Fibroblast of gingiva (primary cell): ENCODE results near the gene EIF5AL1.
"Not testable (repeated sequence)": the region's sequence is repeated elsewhere in the genome, so short reads cannot be mapped to it uniquely, and the experiment has no call there.

Experiments used
- DNase-seq: peaks from one replicate; pipeline ENCODE4 v3.0.0-alpha.2; 2011; ENCODE audit warnings: low read depth

The EIF5AL1 gene

GRCh38 chr10:79509934-79510508 is 2.3 kb upstream of the EIF5AL1 start:
- not testable (repeated sequence) for DNase-seq

- DNase-seq, result peak; percentile 24
Observed at GRCh38 chr10:79516532-79517205, 4.3 kb downstream of the EIF5AL1 start.

- DNase-seq, result not testable (repeated sequence)
Observed at GRCh38 chr10:79517567-79517966, 5.2 kb downstream of the EIF5AL1 start.

GRCh38 chr10:79521751-79522150 is 9.4 kb downstream of the EIF5AL1 start:
- DNase-seq, result not testable (repeated sequence)

GRCh38 chr10:79522464-79522863 is 10.1 kb downstream of the EIF5AL1 start:
- DNase-seq, result not testable (repeated sequence)

DNA sequence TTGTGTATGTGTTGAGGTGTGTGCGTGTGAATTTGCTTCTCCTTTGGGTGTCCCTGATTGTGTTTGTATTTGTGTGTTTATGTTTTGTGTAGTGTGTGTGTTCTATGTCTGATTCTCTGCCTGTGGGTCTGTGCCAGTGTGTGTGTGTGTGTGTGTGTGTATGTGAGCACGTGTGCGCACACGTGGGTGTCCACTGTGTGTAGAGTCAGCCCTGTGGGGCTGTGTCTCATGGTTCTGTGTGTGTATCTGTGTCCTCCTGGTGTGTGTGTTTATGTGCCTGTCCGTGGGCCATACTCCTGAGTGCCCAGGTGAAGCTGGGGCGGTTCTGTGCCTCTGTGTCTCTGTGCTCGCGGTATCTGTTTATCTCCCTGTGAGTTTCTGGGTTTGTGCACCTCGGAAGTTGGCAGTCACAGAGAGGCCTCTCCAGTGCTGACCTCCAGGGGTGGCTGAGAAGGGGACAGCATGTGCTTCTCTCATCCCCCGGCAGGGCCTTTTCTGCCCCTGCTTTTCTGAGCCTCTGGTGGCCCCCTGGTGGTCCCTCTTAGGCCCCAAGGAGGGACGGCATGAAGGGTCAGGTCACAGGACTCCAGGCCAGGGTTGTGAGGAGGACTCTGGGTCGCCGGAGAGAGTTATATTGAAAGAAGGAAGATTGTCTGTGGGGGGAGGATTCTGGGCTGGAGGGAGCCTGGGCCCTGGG is 11.0 kb downstream of the EIF5AL1 start:
- not testable (repeated sequence) for DNase-seq

GRCh38 chr10:79525049-79525710 is 12.8 kb downstream of the EIF5AL1 start:
- not testable (repeated sequence) for DNase-seq

- DNase-seq, result not testable (repeated sequence)
Observed at GRCh38 chr10:79528261-79528660, 15.9 kb downstream of the EIF5AL1 start.

DNA sequence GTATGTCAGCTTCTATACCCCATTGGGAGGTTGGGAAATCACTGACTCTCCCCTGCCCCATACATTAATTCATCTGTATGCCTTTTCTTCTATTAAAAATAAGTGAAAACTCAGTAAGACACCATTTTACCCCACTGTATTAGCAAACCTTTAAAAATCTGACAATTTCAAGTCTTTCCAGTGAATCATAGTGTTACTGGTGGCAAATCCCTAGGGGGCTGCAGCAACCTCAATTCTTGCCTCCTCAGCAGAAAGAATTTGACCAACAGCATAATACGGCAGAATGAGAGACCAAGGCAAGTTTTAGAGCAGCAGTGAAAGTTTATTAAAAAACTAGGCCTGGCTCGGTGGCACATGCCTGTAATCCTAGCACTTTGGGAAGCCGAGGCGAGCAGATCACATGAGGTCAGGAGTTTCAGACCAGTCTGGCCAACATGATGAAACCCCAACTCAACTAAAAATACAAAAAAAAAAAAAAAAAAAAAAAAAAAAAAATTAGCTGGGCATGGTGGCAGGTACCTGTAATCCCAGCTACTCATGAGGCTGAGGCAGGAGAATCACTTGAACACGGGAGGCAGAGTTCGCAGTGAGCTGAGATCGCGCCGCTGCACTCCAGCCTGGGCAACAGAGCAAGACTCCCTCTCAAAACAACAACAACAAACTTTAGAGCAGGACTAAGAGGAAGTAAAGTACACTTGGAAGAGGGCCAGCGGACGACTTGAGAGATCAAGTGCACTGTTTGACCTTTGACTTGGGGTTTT is 21.0 kb downstream of the EIF5AL1 start:
- peak; percentile 32 for DNase-seq

DNA sequence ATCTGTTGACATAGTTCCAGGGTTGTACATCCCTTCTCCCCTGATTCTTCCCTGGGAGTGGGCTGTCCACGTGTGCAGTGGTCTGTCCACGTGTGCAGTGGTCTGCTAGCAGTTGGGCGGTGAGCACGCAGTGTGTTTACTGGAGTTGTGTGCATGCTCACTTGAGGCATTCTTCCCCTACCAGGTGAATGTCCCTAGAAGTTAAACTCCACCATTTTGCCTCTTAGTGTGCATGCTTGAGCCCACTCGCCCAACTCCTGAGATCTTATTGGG is 21.5 kb downstream of the EIF5AL1 start:
- DNase-seq, result not testable (repeated sequence)

GRCh38 chr10:79538311-79538710 is 26.0 kb downstream of the EIF5AL1 start:
- DNase-seq, result not testable (repeated sequence)

DNA sequence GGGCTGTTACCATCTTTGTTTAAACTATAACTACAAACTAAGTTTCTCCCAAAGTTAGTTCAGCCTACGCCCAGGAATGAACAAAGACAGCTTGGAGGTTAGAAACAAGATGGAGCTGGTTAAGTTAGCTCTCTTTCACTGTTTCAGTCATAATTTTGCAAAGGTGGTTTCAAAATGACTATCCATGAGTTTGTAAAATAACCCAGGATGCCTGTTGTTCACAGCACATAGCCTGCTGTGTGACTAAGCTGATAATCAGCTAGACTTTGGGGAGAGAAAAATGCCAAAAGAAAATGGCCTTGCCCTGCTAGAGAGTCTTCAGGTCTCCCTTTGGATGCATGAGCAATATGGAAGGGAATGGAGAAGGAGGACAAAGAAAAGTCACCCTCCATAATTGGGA is 28.6 kb downstream of the EIF5AL1 start:
- not testable (repeated sequence) for DNase-seq

DNA sequence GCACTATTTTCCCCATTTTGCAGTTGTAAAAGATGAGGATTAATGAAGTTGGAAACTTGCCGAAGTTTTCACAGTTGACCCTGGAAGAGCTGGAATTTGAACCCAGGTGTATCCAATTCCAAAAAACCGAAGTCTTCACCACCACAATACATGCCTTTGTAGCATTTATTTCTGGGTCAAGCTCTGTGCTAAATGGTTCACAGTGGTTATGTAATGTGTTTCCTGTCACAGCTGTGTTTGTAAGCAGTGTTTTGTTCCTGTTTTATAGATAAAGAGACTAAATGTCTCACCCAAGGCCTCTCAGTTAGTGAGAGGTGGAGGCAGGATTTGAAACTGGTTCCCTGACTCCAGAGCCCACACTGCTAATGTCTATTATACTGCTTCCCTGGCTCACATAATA is 30.3 kb downstream of the EIF5AL1 start:
- no peak for DNase-seq

DNA sequence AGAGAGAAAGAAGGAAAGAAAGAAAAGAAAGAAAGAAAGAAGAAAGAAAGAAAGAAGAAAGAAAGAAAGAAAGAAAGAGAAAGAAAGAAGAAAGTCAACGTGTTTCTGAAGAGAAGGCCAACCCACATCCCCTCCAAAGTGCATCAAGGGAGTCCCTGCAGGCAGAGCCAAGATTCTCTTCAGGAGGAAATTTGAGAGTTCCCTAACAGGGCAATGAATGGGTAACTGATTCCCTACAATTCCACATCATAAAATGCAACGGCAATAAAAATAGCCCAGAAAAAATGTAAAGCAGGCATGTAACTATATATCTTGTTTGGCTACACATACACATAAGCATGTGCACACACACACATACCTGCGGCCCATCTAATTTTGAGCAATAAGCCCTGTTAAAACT is 32.1 kb downstream of the EIF5AL1 start:
- DNase-seq, result not testable (repeated sequence)

DNA sequence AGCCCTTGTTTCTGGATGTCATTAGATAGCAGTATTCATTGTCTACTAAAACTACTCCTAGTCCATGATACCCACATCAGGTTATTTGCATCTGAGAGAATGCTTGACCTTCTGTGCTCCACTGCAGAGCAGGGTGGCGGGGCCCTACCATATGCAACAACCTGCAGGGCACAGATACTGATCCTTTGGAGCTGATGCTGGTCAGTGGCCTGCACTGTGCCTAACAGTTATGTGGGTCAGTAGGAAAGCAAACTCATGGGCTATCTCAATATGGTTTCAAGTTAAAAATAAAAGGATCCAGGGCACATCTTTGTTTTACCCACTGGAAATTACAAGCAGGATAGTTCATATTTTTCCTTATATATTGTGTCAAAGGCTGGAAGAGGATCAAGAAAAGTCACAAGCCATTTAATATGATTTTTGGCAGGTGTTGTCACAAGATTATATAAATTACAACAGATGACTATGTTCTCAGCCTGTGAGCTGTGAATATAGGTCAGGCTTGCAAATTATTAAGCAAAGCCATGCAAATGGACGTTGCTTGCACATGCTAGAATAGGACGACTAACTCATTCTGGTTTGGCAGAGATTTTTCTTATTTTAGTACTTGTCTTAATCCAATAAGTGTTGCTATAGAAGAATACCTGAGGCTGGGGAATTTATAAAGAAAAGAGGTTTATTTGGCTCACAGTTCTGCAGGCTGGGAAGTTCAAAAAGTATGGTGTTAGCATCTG is 32.8 kb downstream of the EIF5AL1 start:
- DNase-seq, result not testable (repeated sequence)

GRCh38 chr10:79547128-79547527 is 34.8 kb downstream of the EIF5AL1 start:
- not testable (repeated sequence) for DNase-seq

GRCh38 chr10:79547973-79548372 is 35.6 kb downstream of the EIF5AL1 start:
- no peak for DNase-seq

GRCh38 chr10:79552143-79552542 is 39.8 kb downstream of the EIF5AL1 start:
- DNase-seq, result no peak

- no peak for DNase-seq
Observed at GRCh38 chr10:79555354-79556309, 43.3 kb downstream of the EIF5AL1 start.

DNA sequence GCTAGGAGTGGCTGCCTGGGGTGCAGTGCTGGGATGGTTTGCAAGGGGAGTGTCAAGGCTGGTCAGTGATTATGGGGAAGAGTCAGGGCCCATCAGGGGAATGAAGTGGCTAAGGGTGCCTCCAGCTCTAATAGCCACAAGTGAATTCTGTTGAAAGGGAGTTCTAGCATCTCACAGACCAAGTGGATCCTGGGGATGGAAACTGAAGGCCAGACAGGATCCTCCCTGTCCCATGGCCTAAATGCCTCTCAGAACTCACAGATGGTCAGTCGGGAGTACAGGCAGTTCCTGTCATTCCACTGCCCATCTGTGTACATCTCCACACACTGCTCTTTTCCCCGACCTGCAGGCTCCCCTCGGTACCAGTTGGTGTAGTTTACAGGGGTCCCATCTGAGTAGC is 44.6 kb downstream of the EIF5AL1 start:
- DNase-seq, result not testable (repeated sequence)
